HL-60 (cell line): ENCODE data around the gene CALR3.
A peak's percentile ranks its signal among the peaks of the same experiment; 100 is the strongest.

Experiments
- DNase-seq, 2 experiments: peaks; one replicate each; pipeline ENCODE4 v3.0.0-alpha.2; 2010 to 2020; ENCODE audit warnings: low read depth in 1 of 2, low spot score in 1 of 2
- H3K27ac ChIP-seq: fragments of 250-450 bp; sonication (Bioruptor Pico); replicated peaks from 2 replicates; pipeline ENCODE4 v1.5.1; 2020; ENCODE audit warnings: mild to moderate bottlenecking, moderate library complexity
- H3K27me3 ChIP-seq: fragments of 250-450 bp; sonication (Bioruptor Pico); 2 replicates; pipeline ENCODE4 v1.5.1; 2021; ENCODE audit warnings: mild to moderate bottlenecking, moderate library complexity; ENCODE audit not compliant: insufficient read depth, poor library complexity, severe bottlenecking
- H3K4me3 ChIP-seq: replicated peaks from 2 replicates; pipeline ENCODE4 v1.5.1; 2011; ENCODE audit warnings: mild to moderate bottlenecking, control low read depth, low read length; ENCODE audit not compliant: insufficient read depth
- CTCF ChIP-seq: IDR thresholded peaks from one replicate; pipeline ENCODE4 v1.5.1; 2011; ENCODE audit warnings: low read length, control low read depth, inconsistent platforms; ENCODE audit not compliant: insufficient read depth
- GABPA ChIP-seq: IDR thresholded peaks from 2 replicates; pipeline ENCODE4 v1.6.1; 2012; ENCODE audit warnings: low read depth
- POLR2AphosphoS5 ChIP-seq: IDR thresholded peaks from 2 replicates; pipeline ENCODE4 v1.6.1; 2012; ENCODE audit warnings: low read depth
- REST ChIP-seq: IDR thresholded peaks from 2 replicates; pipeline ENCODE4 v1.6.1; 2012; ENCODE audit warnings: low read depth; ENCODE audit not compliant: insufficient replicate concordance
- SPI1 ChIP-seq: IDR thresholded peaks from 2 replicates; pipeline ENCODE4 v1.6.1; 2012; ENCODE audit warnings: low read depth, mild to moderate bottlenecking, borderline replicate concordance

Gene CALR3

GRCh38 chr19:16522559-16523377 is 26.8 kb upstream of the CALR3 start:
- H3K27me3 ChIP-seq: no peaks in the 10 kb centered on the region
- no peak for TF ChIP-seq GABPA
- no peak for TF ChIP-seq REST
- no peak for TF ChIP-seq CTCF
- TF ChIP-seq SPI1: no peak
- no peak for TF ChIP-seq POLR2AphosphoS5

GRCh38 chr19:16521715-16522289 is 25.8 kb upstream of the CALR3 start:
- no peak for DNase-seq
- Histone ChIP-seq H3K27ac (no peak overlapping the region), H3K4me3 (no peak overlapping the region), H3K27me3 (no peaks in the 10 kb centered on the region)
- TF ChIP-seq REST (no peak), CTCF (no peak), SPI1 (no peak), GABPA (no peak), POLR2AphosphoS5 (no peak)

More at GRCh38 chr19:16522559-16523377, 26.8 kb upstream of the CALR3 start:
- Histone ChIP-seq H3K4me3 (no peak overlapping the region), H3K27ac (no peak overlapping the region)
- no peak for DNase-seq

GRCh38 chr19:16520986-16521624 is 25.1 kb upstream of the CALR3 start:
- TF ChIP-seq POLR2AphosphoS5: 0 out of 2 replicates have a peak, but pooled peaks have one; percentile 8
- no peak for TF ChIP-seq SPI1
- no peak overlapping the region for H3K4me3 ChIP-seq
- no peak for DNase-seq
- no peaks in the 10 kb centered on the region for H3K27me3 ChIP-seq
- no peak overlapping the region for H3K27ac ChIP-seq
